GM12872 (cell line): ENCODE data around the gene ABTB1.

ENCODE experiments used
- TF ChIP-seq, protein P1 (sequence below): IDR thresholded peaks from 3 replicates; pipeline ENCODE4 v1.5.1; 2011; ENCODE audit warnings: low read depth, mild to moderate bottlenecking, low read length, moderate library complexity; ENCODE audit not compliant: insufficient read depth

Gene ABTB1

DNA sequence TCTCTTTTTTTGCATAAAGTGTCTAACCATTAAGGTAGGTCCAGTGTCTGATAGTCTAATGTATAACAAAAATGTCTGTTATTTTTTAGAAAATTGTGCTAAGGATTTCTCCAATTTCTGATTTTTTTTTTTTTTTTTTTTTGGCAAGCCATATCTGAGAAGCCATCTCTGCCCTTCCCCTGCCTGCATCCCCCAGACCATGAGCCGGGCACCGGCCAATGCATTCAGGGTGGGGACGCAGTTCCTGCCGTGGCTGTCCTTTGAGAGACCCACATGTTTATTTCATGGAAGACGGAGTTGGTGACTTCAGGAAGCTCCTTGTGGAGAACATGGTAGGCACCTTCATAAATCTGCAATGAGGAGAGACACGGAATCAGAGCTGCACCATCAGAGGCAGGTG, 19.2 kb downstream of the ABTB1 start:
- TF ChIP-seq, protein P1, sequence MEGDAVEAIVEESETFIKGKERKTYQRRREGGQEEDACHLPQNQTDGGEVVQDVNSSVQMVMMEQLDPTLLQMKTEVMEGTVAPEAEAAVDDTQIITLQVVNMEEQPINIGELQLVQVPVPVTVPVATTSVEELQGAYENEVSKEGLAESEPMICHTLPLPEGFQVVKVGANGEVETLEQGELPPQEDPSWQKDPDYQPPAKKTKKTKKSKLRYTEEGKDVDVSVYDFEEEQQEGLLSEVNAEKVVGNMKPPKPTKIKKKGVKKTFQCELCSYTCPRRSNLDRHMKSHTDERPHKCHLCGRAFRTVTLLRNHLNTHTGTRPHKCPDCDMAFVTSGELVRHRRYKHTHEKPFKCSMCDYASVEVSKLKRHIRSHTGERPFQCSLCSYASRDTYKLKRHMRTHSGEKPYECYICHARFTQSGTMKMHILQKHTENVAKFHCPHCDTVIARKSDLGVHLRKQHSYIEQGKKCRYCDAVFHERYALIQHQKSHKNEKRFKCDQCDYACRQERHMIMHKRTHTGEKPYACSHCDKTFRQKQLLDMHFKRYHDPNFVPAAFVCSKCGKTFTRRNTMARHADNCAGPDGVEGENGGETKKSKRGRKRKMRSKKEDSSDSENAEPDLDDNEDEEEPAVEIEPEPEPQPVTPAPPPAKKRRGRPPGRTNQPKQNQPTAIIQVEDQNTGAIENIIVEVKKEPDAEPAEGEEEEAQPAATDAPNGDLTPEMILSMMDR: no peak

DNA sequence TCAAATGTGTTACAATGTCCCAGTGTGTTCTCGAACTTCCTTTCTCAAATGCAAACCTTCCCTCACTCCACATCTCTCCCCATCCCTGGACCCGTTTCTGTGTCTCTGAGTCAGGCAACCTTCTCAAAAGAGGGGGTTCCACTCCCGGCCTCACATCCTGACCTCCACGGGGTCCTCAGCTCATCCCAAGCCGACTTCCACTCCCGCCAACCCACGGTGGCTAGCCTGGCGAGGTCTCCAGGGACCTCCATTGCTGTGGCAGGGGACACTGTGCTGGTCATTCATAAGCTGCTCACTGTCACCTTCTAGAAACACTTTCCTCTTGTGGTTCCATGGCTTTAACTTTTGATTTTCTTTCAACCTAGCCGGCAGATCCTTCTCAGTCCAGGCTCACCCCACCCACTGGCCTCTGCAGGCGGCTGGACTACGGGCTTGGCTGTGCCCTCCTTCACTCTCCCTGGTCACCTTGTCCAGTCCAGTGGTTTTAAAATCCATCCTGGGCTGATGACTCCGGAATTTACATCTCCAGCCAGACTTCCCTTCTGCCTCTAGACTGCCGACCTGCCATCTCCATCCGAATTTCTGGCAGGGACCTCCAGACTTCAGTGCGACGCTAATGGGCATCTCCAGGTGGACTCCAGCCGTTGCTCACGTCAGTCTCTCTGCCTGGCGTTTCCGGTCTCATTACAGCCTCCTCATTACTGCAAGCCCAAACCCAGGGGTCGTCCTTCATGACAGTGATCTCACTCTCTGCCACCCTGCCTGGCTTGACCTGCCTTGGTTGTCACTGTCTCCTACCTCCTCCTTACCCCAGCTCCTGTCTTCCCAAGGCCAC, 20.0 kb downstream of the ABTB1 start:
- TF ChIP-seq, protein P1: no peak

DNA sequence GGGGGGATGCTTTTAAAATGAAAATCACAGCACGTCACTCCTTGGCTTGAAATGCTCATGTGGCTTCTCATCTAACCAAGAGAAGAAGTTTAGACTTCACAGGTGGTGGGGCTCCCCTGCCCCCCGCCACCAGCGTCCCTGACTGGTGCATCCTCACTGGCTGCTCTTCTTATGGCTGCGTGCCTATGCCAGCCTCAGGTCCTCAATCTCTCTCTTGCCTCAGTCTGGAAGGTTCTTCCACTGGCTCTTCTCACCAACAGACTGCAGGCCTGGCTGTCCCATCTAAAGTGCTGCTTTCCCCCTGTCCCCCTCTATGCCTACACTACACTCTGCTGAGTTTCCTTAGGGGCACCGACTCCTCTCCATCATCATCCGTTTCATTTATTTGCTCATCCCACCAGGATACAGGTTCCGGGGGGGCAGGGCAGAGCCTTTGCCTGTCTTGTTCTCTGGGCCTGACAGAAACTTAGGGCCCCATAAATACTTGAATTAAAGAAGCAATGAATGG, 20.6 kb downstream of the ABTB1 start:
- TF ChIP-seq, protein P1: no peak

DNA sequence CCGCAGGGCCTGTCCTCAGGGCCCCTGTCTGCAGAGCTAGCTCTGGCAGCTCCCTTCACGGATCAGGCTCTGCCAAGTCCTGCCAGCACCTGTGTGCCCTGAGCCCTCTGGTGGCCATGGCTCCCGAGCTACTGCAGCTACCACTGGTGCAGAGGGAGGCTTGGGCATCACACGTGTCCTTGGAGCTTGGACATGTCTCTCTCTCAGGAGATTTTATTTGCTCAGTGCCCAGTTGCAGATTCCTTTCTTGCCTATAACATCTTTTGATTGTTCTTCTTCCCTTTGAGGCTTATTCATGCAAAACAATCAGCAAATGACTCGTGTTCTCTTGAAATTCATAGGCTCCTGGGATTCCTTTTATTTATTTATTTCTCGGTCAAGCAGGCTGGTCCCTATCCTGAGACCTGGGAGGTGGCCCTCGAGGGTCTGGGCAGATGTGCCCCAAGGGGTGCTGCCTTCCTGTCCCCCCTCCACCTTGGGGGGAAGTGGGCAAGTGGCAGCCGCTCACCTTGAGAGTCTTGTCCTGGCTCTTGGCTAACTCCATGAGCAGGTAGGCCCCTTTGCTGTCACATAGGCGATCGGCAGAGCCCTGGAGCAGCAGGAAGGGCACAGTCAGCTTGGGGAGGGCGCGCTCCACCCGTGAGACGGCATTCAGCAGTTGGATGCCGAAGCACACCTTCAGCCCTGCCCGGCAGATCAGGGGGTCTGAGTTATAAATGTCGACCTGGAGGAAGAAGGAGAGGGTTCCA, 21.9 kb downstream of the ABTB1 start:
- TF ChIP-seq, protein P1: peak; percentile 48

DNA sequence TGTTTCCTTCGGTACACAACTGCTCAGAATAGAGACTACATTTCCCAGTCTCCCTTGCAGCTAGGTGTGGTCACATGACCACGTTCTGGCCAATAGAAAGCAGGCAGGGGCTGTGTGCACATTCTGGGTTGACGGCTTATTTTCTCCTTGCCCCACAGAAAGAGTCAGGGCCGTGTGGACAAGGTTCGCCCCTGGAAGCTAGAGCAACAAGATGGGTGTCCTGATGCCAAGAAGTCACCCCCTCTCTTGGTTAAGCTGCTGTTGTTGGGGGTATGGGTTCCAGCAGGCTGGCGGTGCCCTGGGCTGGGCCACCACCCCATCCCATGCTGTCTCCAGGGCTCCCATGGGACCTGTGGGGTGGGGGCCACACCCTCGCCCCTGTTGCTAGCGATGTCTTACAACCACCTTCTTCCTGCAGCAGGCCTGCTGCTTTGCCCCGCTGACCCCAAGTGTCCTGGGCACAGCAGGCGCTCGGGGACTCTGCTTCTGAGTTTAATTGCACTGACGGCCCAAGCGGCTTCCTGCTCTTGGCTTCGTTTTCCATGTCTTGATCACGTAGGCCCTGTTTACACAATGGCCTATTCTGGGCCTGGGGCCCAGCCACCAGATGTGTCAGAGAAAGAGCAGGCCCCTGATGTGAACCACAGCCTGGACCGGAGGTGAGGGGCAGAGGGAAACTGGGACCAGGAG, 24.9 kb downstream of the ABTB1 start:
- TF ChIP-seq, protein P1: no peak

DNA sequence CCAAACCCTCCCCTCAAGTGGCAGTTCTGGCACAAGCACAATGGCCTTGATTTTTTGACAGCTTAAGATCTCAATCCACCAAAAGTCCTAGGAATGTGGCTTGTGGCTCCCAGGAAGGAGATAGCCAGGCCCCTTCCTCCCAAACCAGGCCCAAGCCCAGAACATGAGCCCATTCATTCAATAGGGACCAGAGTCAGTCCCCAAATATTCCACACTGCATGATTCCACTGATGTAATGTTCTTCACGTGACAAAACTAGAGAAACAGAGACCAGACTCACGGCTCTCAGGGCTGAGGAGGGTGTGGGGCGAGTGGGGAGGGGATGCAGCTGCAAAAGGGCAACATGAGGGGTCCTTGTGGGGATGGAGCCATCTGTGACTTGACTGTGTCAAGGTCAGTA, 25.5 kb downstream of the ABTB1 start:
- TF ChIP-seq, protein P1: no peak

DNA sequence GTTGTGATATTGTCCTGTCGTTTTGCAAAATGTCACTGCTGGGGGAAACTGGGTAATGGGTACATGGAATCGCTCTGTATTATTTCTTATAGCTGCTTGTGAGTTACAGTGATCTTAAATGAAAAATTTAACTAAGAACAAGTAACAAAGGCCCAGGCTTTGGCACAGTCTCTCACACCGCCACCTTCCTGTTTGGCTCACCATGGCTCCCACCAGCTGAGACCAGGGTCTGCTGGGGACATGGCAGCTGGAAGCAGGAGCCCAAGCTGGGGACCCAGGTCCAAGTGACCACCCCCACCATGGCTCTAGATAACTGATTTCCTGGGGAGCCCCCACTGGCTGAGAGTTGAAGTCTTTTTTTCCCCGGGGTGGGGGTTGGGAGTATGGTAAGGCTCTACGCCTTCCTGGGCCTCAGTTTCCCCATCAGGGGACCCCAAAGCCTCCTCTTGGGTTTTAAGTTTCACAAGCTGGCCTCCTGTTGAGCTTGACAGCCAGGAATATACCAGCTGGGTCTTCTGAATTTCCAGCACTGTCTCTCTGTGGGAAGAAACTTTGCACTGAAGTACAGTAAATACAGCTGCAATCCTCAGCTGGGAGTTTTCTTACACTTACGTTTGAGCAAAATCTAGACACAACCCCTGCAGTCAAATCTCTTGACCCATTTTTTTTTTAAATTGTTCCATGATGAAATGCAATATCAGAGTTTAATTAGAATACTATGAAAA, 26.1 kb downstream of the ABTB1 start:
- TF ChIP-seq, protein P1: no peak
